SK-N-SH treated with all-trans-retinoic acid at 6 μM for 48 hours (cell line): ENCODE results near the gene TAC1.

ENCODE experiments used
- ATAC-seq: fragments of 200-7000 bp; cut with Tn5 transposase; 3 replicates; pipeline ENCODE4 v1.9.1; 2020; ENCODE audit warnings: mild to moderate bottlenecking, moderate library complexity
- ARNTL ChIP-seq: fragments of 450-650 bp; formaldehyde crosslinking; IDR thresholded peaks from 2 replicates; pipeline ENCODE4 v1.5.0; 2020; ENCODE audit warnings: low read depth, mild to moderate bottlenecking, moderate library complexity, borderline replicate concordance
- BACH2 ChIP-seq: fragments of 250-450 bp; sonication (Bioruptor Pico); IDR thresholded peaks from 2 replicates; pipeline ENCODE4 v1.9.0; 2021; ENCODE audit warnings: mild to moderate bottlenecking, borderline replicate concordance
- CSDC2 ChIP-seq: fragments of 250-450 bp; sonication (Bioruptor Pico); IDR thresholded peaks from 2 replicates; pipeline ENCODE4 v1.5.0; 2020; ENCODE audit warnings: mild to moderate bottlenecking, moderate library complexity
- CSRNP3 ChIP-seq: fragments of 250-450 bp; sonication (Bioruptor Pico); IDR thresholded peaks from 2 replicates; pipeline ENCODE4 v1.5.1; 2021; ENCODE audit warnings: mild to moderate bottlenecking, moderate library complexity
- ESRRG ChIP-seq: fragments of 250-450 bp; sonication (Bioruptor Pico); IDR thresholded peaks from 2 replicates; pipeline ENCODE4 v1.6.1; 2021; ENCODE audit warnings: mild to moderate bottlenecking
- GLIS3 ChIP-seq: fragments of 250-450 bp; sonication (Bioruptor Pico); IDR thresholded peaks from 2 replicates; pipeline ENCODE4 v1.5.0; 2020; ENCODE audit warnings: mild to moderate bottlenecking, moderate library complexity
- OSR1 ChIP-seq: fragments of 250-450 bp; sonication (Bioruptor Pico); IDR thresholded peaks from 2 replicates; pipeline ENCODE4 v1.8.0; 2022; ENCODE audit warnings: moderate library complexity, mild to moderate bottlenecking, inconsistent platforms
- PATZ1 ChIP-seq: fragments of 250-450 bp; sonication (Bioruptor Pico); IDR thresholded peaks from 2 replicates; pipeline ENCODE4 v1.8.0; 2020; ENCODE audit warnings: mild to moderate bottlenecking, moderate library complexity, borderline replicate concordance
- PPARA ChIP-seq: fragments of 250-450 bp; sonication (Bioruptor Pico); IDR thresholded peaks from 2 replicates; pipeline ENCODE4 v1.5.0; 2020; ENCODE audit warnings: mild to moderate bottlenecking, borderline replicate concordance
- SNAI2 ChIP-seq: fragments of 250-450 bp; sonication (Bioruptor Pico); IDR thresholded peaks from 2 replicates; pipeline ENCODE4 v1.5.0; 2020; ENCODE audit warnings: mild to moderate bottlenecking, moderate library complexity
- TCF4 ChIP-seq: fragments of 250-450 bp; sonication (Bioruptor Pico); IDR thresholded peaks from 2 replicates; pipeline ENCODE4 v1.8.0; 2021; ENCODE audit warnings: mild to moderate bottlenecking, moderate library complexity, borderline replicate concordance
- TOX ChIP-seq: fragments of 250-450 bp; sonication (Bioruptor Pico); IDR thresholded peaks from 2 replicates; pipeline ENCODE4 v1.8.0; 2021; ENCODE audit warnings: mild to moderate bottlenecking, moderate library complexity, borderline replicate concordance
- ZC3H10 ChIP-seq: fragments of 250-450 bp; sonication (Bioruptor Pico); IDR thresholded peaks from 2 replicates; pipeline ENCODE4 v1.5.1; 2021; ENCODE audit warnings: mild to moderate bottlenecking, moderate library complexity
- ZFP3 ChIP-seq: fragments of 250-450 bp; sonication (Bioruptor Pico); IDR thresholded peaks from 2 replicates; pipeline ENCODE4 v1.5.0; 2020; ENCODE audit warnings: mild to moderate bottlenecking, moderate library complexity
- ZFP30 ChIP-seq: fragments of 450-650 bp; formaldehyde crosslinking; IDR thresholded peaks from 2 replicates; pipeline ENCODE4 v1.5.0; 2022; ENCODE audit warnings: mild to moderate bottlenecking, moderate library complexity
- ZNF565 ChIP-seq: fragments of 450-650 bp; formaldehyde crosslinking; conservative IDR thresholded peaks from 2 replicates; pipeline ENCODE4 v1.5.0; 2020; ENCODE audit warnings: low read depth, mild to moderate bottlenecking, moderate library complexity
- ZNF70 ChIP-seq: fragments of 450-650 bp; formaldehyde crosslinking; IDR thresholded peaks from 2 replicates; pipeline ENCODE4 v1.5.0; 2020; ENCODE audit warnings: mild to moderate bottlenecking, moderate library complexity
- ZNF8 ChIP-seq: fragments of 450-650 bp; formaldehyde crosslinking; IDR thresholded peaks from 2 replicates; pipeline ENCODE4 v1.5.0; 2020; ENCODE audit warnings: mild to moderate bottlenecking, moderate library complexity
- TF ChIP-seq, protein P1 (sequence below): fragments of 250-450 bp; sonication (Bioruptor Pico); IDR thresholded peaks from 2 replicates; pipeline ENCODE4 v1.8.0; 2021; ENCODE audit warnings: low read depth, mild to moderate bottlenecking, moderate library complexity, borderline replicate concordance
- TF ChIP-seq, protein P2 (sequence below): fragments of 250-450 bp; sonication (Bioruptor Pico); IDR thresholded peaks from 2 replicates; pipeline ENCODE4 v1.5.1; 2020; ENCODE audit warnings: low read depth, mild to moderate bottlenecking, moderate library complexity

Gene TAC1

GRCh38 chr7:97735075-97735474 lies 3.2 kb downstream of the TAC1 start:
- no peak for ATAC-seq
- TF ChIP-seq CSDC2 (CRISPR knock-in tag), result no peak
- TF ChIP-seq ESRRG (CRISPR knock-in tag), result no peak
- no peak for TF ChIP-seq ZC3H10
- no peak for TF ChIP-seq OSR1 (CRISPR knock-in tag)
- no peak for TF ChIP-seq ZFP30
- TF ChIP-seq GLIS3 (CRISPR knock-in tag), result no peak
- no peak for TF ChIP-seq SNAI2 (CRISPR knock-in tag)
- no peak for TF ChIP-seq PPARA (CRISPR knock-in tag)
- TF ChIP-seq ZNF70 (CRISPR knock-in tag), result no peak
- no peak for TF ChIP-seq ZNF565 (CRISPR knock-in tag)
- TF ChIP-seq PATZ1 (CRISPR knock-in tag), result no peak
- TF ChIP-seq, protein P1, sequence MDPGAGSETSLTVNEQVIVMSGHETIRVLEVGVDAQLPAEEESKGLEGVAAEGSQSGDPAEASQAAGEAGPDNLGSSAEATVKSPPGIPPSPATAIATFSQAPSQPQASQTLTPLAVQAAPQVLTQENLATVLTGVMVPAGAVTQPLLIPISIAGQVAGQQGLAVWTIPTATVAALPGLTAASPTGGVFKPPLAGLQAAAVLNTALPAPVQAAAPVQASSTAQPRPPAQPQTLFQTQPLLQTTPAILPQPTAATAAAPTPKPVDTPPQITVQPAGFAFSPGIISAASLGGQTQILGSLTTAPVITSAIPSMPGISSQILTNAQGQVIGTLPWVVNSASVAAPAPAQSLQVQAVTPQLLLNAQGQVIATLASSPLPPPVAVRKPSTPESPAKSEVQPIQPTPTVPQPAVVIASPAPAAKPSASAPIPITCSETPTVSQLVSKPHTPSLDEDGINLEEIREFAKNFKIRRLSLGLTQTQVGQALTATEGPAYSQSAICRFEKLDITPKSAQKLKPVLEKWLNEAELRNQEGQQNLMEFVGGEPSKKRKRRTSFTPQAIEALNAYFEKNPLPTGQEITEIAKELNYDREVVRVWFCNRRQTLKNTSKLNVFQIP, result no peak
- TF ChIP-seq, protein P2, sequence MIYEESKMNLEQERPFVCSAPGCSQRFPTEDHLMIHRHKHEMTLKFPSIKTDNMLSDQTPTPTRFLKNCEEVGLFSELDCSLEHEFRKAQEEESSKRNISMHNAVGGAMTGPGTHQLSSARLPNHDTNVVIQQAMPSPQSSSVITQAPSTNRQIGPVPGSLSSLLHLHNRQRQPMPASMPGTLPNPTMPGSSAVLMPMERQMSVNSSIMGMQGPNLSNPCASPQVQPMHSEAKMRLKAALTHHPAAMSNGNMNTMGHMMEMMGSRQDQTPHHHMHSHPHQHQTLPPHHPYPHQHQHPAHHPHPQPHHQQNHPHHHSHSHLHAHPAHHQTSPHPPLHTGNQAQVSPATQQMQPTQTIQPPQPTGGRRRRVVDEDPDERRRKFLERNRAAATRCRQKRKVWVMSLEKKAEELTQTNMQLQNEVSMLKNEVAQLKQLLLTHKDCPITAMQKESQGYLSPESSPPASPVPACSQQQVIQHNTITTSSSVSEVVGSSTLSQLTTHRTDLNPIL (CRISPR knock-in tag), result no peak

- no peak for ATAC-seq
- TF ChIP-seq ZNF565 (CRISPR knock-in tag) (no peak), CSDC2 (CRISPR knock-in tag) (no peak), OSR1 (CRISPR knock-in tag) (no peak), PPARA (CRISPR knock-in tag) (no peak), TOX (no peak), SNAI2 (CRISPR knock-in tag) (no peak), ZFP3 (CRISPR knock-in tag) (no peak), ZFP30 (no peak), PATZ1 (CRISPR knock-in tag) (no peak), TCF4 (CRISPR knock-in tag) (no peak)
- TF ChIP-seq, protein P1, result no peak
These were observed 16.6 kb downstream of the TAC1 start for GRCh38 chr7:97748482-97748881.

DNA sequence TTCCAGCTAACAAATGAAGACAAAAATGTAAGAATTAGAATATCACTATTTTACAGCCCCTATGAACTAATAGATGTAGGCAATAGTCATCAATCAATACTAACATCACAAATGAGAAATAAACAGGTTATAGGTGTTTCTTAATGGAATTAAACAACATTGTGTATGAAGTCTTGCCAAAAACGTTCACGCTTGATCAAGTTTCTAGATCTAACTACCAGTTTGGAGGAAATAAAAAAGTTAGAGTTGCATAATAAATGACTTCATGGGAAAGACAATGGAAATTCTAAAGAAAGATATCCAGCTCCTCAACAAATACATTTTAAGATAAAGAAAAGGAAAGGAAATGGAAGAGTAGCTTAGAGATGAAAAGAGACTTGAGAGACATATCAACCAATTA lies 19.7 kb downstream of the TAC1 start:
- no peak for TF ChIP-seq ZC3H10
- TF ChIP-seq PATZ1 (CRISPR knock-in tag), result no peak
- no peak for TF ChIP-seq GLIS3 (CRISPR knock-in tag)
- TF ChIP-seq BACH2 (CRISPR knock-in tag), result no peak
- TF ChIP-seq TOX, result no peak
- no peak for TF ChIP-seq ZFP30
- TF ChIP-seq CSRNP3, result no peak
- TF ChIP-seq, protein P1, result no peak
- TF ChIP-seq OSR1 (CRISPR knock-in tag), result no peak
- TF ChIP-seq ZNF70 (CRISPR knock-in tag), result no peak
- no peak for TF ChIP-seq ZNF8 (CRISPR knock-in tag)
- TF ChIP-seq ARNTL (CRISPR knock-in tag), result no peak
- TF ChIP-seq CSDC2 (CRISPR knock-in tag), result no peak
- TF ChIP-seq ZFP3 (CRISPR knock-in tag), result no peak
- TF ChIP-seq ESRRG (CRISPR knock-in tag), result no peak
- no peak for TF ChIP-seq PPARA (CRISPR knock-in tag)
- no peak for TF ChIP-seq SNAI2 (CRISPR knock-in tag)
- no peak for TF ChIP-seq ZNF565 (CRISPR knock-in tag)
- TF ChIP-seq TCF4 (CRISPR knock-in tag), result no peak
- no peak for ATAC-seq
